Fibroblast of peridontal ligament (primary cell): ENCODE results near the gene COL21A1.

ENCODE experiments used
- DNase-seq: peaks from one replicate; pipeline ENCODE4 v3.0.0-alpha.2; 2010; ENCODE audit errors: extremely low read depth

Gene COL21A1

DNA sequence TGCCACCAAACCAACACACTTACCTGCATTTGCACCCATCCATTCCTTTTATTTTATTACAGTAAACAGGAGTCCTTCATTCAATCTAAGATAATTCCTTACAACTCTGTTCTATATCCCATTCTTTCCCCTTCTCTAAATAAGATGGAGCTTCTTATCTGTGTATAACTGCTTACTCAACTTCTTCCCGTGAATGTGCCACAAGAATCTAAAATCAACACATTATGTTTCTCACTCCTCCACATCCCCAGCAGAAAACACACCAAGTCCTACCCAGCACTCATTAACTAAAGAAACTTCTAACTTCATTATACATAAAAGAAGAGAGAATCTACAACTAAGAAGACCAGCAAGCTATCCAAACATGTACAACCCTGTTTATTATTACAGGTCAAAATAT, 141.1 kb downstream of the COL21A1 start:
- DNase-seq, result no peak

DNA sequence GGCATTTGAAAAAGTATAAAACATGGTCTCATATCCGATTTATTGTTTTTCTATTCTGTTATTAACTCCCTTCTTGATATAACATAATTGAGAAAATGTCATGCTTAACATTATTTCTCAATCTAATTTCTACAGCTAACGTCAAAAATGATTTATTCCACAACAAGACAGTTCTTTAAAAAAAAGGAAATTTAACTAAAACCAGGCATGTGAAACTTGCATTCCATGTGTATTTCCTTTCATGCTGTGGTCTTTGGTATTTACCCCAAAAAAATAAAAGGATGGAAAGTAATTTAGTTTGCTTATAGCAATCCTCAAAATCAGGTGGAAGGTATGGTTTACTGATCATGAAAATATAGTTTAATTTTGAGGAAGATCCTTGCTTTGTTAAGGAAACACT, 142.8 kb downstream of the COL21A1 start:
- DNase-seq, result peak; percentile 55

DNA sequence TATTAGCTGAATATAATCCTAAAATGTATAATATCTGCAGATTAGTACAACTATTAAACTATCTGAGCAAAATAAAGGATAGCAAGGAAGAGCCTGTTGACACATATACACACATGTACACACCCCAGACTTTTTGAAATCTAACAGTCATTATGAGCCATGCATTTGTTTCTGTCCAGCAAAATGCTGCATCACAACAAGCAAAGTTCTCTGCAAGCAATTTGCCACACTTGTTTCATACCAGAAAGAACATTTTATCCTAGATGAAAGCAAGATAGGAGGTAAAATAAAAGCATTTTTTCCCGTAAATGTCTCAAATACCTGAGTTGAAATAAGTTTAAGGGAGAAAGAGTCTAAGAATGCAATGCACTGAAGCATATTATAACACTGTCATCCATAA, 145.2 kb downstream of the COL21A1 start:
- DNase-seq, result peak; percentile 8

DNA sequence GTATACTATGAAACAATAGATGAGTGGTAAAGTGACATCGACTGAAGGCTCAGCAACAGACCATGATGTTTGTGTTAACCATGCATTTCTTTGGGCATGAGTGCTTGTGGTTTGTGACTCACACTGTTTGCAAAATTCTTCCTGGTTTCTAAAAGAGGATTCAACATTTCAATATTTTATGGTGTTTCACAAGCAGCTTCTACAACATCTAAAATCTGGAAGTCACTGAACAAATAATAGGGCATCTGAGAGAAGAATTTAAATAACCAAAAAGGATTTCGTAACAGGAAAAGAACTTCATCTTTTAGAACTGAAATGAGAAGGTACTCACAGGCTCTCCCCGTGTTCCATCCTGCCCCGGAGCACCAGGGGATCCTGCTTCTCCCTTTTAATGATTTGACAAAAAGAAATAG, 146.2 kb downstream of the COL21A1 start:
- DNase-seq, result peak; percentile 99

DNA sequence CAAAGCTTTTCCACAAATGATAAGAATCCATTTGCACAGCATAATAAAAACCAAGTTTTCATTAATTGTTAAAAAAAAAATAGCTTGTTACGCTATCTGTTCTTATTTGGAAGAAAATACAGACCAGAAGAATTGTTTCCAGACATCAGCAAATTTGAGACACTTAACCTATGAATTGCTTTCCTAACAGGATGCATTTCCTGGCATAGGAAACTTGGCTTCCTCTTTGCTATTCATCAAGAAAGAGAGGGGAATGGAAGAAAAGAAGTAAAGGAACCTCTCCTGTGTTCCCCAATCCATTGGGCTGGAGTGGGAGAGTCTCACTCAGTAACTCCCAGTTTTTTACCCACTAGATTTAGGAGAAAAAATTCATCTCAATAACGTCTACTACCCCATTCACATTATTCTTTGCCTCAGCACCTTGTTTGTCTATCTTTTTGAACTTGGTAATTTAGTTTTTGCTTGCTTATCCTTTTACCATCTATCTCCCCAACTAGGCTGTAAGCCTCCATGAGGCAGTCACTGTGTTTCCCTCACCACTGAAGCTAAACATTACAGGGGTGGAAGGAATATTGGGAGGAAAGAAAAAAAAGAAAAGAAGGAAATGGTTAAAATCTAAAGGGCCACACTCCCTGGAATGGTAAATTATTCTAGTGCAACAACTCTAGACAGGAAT, 150.3 kb downstream of the COL21A1 start:
- DNase-seq, result no peak

DNA sequence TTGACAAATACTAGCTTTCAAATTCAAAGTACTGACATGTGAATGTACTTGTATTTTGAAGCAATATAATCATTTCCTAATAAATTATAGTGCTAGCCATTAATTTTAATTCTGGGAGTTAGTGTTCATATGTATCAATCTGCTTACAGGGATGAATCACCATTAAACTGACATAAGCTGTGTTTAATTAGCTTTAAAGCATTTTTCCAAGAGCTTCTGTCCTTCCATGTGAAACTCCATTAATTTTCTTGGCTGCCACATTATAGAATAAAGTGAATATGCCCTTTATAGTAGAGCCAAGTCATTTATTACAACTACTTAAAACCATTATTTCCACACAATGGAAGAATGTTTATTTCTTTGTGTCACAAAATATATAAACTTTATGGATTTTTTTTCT, 150.8 kb downstream of the COL21A1 start:
- no peak for DNase-seq

DNA sequence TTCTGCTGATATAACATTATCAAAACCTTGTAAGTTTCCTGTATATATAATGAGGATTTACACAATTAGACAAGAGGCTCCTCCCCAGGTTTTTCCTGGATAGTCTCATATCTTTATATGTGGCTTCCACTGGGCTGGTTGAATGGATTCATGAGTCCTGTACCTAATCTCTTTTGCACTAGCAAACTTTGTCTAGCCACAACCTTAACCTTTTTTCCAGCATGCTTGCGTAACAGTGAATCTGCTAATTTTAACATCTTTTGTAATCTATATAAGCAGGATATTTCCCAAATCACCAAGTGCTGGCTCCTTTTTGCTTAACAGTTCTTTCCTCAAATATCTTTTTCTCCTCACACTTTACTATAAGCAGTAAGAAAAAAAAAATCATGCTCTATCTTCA, 153.6 kb downstream of the COL21A1 start:
- no peak for DNase-seq

DNA sequence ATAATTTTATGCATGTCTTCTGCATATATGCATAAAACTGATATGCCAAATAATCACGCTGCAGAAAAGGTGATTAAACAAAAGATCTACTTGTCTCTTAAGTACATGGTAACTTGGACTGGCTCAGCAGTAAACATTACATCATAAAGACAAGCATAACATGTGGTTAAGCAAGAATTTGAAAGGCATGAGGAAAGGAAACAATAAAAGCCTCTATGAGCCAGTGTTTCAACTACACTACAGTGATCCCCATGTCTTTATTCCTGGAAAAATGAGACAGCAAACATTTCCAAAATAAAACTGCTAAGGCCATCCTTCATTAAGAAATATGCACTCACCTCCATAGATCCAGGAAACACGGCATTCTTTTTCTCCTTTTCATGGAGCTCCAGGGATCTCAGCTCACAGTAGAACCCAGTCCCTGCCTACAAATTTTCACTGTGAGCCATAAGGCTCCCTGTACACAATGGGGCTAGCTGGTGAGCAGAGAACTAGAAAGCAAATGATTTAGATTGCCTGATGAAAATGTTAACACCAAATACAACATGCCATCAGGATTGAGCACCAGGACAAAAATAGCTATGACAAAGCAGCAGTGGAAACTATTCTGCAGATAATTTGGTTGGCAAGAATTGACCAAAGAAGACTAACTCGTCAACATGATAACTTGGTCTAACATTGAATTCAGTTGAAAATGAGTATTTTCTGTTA, 156.1 kb downstream of the COL21A1 start:
- DNase-seq, result peak; percentile 93

DNA sequence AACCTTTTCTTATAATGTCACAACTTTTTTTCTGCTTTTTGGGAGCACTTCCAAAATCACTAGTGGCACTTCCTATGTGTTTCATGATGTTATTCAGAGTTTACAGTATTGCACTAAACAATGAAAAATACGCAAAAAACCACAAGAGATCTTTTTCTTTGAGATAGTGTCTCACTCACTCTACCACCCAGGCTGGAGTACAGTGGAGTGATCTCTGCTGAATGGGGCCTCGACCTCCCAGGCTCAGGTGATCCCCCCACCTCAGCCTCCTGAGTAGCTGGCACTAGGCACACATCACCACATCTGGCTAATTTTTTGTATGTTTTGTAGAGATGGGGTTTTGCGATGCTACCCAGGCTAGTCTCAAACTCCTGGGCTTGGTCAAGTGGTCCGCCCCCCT, 158.7 kb downstream of the COL21A1 start:
- no peak for DNase-seq

DNA sequence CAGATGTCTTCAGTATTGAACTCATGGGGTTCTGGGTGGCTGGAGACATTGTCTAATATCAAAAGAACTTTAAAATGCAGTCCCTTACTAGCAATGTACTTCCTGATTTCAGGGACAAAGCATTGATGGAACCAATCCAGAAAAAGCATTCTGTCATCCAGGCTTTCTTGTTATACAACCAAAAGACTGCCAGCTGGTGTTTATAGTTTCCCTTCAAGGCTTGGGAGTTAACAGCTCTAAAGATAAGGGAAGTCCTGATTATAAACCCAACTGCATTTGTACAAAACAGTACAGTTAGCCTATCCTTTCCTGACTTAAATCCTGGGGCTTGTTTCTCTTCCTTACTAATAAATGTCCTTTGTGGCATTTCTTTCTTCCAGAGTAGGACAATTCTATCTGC, 160.0 kb downstream of the COL21A1 start:
- DNase-seq, result peak; percentile 51

DNA sequence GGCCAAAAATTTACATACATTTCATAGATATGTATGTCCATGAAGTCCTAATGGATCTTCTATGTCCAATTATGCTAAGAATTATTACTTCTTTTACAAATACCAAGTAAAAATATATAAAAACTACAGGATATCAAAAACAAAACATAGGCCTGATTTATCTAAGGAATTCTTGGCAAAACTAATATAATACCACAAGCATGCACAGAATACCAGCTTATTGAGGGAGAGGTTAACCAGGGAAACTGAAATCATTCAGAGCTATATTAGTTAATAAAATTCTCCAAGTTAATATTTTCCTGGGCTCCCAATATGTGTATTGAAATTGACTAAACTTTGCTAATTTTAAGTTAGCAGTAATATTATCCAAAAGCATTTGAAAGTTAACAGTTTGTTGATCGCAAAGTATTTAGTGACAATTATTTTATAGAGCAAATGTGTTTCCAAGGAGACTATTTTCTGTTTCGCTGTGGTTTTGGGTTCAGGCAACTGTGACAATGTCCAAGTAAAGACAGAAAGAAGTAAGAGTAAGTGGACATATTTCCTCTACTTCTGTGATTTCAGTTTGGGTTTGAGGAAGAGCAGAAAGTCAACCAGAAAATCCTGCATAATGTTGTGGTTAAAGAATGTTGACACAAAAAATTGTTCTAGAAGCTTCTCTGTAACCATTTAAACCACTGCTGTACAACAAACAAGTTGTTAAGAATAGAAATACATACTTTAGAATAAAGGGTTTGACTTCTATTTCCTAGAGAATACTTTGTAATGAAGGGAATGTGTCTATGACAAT, 167.4 kb downstream of the COL21A1 start:
- DNase-seq, result peak; percentile 76

DNA sequence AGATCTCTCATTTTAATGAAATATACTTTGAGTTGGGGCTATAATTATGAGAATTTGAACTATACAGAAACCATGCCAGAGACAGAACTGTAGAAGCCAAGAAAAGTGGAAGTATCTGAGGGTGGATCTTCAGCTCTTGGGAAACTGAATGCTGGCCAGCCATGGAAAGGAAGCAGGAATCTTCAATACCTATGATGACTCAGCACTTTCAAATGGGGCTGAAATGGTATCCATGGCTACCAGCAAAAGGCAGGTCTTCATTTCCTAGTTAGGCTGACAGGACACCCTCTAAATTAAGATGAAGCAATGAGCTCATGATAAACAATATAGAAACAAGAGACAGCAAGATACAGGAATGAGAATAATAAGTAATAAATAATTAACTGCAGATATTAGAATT, 171.3 kb downstream of the COL21A1 start:
- no peak for DNase-seq

DNA sequence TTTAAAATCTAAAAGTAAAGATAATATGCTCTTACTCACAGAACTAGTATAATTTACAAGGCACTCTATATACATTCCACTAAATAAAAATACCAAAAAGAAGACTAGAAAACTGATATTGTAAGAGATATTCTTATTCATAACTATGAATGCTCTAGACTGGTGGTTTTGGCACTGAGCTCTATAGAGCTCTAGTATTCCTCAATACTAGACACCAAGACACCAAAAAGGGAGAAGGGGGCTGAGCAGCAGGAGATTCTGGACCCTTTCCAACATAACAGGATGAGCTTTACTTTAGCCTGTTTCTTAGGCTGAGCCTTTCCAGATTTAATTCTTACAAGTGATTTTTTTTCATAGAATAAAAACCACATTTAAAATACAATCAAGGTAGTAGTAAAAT, 173.6 kb downstream of the COL21A1 start:
- peak; percentile 53 for DNase-seq

DNA sequence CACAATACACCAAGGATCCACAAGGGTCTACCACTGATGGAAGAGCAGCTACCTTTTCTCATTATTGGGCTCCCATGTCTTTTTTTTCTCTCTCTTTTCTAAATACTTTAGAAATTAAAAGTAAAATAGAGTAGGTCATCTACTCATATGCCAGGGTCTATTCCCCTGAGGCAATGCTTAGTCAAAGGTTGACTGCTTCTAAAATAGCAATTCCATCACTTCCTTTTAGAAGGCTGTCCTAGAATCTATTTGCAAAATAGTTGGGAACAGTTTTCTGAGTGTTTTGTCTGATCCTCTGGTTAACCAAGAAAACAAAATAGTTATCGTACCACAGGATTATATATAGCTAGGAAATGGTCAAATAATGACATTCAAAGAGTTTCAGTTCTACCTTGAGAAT, 174.1 kb downstream of the COL21A1 start:
- DNase-seq, result peak; percentile 75

DNA sequence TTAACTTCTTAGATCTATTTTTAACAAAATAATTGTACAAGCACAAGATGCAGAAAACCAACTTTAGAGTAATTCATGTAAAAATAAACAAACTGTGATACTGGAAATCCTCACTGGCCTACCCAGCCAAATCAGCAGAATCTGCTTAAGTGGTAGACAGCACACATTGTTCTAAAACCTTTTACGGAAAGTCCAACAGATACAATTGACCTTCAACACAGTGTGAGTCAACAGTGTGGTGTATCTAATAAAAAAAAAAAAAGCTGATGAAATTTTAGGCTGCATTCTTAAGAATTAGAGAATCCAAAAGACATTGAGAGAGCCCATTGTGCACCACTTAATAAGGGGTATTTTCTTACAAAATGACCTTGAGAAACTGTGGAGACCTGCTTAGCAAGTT, 174.5 kb downstream of the COL21A1 start:
- DNase-seq, result peak; percentile 82

DNA sequence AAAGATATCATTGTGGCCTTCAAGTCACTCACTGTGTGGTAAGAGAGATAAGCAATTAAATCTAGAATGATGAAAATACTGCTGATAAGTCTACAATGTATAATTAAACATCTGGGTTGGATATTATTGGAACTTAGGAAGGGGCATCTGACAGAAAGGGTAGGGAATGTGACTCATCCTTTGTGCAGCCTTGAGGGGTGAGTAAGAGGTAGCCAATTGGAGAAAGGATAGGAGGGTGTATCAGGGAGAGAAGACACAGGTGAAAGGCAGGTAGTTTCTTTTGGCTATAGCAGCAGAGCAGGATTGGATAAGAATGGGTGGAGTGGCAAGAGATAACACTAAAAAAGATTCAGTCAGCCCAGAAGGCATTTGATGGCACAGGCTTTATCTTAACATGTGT, 182.0 kb downstream of the COL21A1 start:
- no peak for DNase-seq

DNA sequence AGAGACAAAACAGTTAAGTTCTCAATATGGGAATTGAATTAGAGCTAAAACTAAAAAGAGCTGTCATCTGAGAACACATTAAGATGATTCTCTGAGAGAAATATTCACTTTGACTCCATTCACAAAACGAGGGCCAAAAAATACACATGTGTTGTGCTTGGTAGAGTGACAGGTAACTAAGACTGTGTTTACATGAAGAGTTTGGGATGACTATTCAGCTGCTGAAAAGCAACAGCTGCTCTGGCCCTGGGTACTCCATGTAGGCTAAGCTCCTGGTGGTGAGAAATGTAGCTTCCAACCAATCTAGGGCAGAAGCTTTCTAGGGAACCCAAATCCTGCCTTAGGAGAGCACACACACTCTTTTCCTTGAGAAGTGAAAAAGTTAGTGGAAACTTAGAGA, 184.5 kb downstream of the COL21A1 start:
- peak; percentile 81 for DNase-seq

DNA sequence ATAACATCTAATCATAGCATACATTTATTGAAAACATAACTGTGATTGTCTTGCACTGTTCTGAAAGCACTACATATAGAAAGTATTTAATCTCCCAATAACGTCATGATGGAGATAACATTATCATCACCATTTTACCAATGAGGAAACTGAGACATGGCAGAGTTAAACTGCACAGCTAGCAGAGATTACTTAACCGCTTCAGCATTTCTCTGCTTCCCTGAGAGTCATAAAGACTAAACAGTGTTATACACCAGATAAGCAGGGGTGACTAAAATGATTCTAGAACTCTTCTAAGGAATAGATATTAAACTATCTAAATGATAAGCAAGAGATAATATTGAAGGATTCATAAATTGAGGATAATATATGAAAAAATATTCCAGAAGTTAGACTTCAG, 188.7 kb downstream of the COL21A1 start:
- no peak for DNase-seq

DNA sequence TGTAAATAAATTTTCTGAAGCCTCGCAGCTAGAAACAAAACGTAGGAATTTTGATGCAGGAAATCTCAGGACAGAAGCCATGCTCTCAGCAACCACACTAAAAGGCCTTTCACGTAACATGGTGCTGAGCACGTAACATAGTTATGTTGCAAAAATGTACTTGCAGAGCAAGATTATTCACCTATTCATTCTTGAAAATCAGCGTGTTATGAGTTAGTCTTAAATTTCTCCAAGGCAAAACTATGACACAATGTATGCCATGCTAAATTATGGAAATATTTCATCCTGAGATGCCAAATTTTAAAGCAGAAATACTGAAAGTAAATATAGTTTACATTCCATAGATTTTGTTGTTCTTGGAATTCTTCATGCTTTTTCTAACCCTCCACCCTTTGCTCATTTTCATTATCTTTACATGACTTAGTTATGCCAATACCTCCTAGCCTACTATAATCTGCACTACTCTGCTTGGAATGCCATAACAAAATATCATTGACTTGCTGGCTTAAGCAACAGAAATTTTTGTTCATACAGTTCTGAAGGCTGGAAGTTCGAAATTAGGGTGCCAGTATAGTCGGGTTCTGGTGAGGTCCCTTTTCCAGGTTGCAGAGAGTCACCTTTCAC, 192.2 kb downstream of the COL21A1 start:
- DNase-seq, result no peak

DNA sequence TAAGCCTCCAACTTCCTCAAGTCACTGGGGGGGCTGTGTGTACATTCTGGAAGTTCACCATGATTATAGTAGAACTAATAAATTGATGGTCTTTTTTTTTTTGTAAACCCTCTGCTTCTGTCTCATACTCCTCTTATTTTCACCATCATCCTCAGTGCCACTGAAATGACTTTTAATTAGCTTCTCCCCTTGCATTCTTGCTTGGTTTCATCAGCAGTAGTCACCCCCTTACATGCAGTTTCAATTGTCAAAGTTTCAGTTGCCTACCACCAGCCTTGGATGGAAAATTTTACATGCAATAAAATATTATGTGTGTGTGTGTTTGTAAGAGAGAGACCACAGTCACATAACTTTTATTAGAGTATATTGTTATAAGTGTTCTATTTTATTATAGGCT, 196.2 kb downstream of the COL21A1 start:
- DNase-seq, result no peak

DNA sequence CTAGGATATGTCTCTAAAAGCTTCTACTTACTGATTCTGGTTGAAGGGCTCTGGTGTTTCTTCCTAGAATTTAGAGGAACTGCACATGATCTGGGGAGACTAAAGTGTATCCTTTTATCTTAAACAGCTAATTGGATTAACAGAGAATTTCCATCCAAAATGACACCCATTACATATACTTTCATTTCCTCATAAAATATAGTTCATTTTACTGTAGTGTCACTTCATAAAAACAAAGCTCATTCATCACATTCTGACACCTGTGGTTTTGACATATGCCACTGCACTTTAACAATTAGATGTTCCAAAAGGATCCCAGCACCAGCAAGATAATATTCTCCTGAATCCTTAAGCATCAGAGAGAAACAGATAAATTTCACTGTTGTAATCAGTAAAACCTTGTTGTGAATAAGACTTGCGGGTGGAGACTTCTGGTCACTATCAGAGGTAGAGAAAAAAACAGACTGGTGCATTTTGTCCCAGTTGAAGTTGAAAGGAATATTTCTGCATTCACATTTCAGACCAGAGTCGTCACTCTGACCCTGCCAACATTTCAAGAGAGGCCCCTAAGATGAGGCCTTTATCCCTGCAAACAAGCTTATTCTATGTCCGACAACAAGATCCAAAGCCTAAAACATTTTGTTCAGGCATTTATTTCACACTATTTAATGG, 196.7 kb downstream of the COL21A1 start:
- DNase-seq, result no peak

DNA sequence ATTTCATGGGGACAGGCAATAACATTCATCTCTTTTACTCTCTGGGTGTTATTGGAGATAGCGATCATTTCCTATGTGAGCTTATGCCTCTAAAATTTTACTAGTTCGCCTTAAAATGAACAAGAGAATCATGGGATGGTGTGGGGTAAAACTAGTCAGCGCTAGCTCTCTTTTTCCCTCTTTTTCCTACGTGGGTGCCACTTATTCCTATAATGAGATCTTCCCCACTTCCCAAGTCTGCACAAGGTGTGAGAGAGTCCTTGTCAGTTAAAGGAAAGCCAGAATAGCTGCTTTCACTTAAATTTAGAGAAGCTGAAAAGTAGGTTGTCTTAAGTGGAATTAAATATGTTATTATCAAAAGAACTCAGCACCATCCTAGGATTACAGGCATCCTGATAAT, 198.8 kb downstream of the COL21A1 start:
- DNase-seq, result no peak
